ENCODE measurements around the gene OPA1.

GRCh38 chr3:193674714-193675113 is 81.7 kb downstream of the OPA1 start:
- no peak for TF ChIP-seq CTCF (conservative IDR thresholded peaks at IDR 0.05)
- no peak for TF ChIP-seq ZFX (IDR thresholded peaks at IDR 0.05)

All from C4-2B (cell line).